ENCODE results near the gene AP1S3.

GRCh38 chr2:223880796-223881195 is 43.4 kb upstream of the AP1S3 start:
- TF ChIP-seq, protein P1, sequence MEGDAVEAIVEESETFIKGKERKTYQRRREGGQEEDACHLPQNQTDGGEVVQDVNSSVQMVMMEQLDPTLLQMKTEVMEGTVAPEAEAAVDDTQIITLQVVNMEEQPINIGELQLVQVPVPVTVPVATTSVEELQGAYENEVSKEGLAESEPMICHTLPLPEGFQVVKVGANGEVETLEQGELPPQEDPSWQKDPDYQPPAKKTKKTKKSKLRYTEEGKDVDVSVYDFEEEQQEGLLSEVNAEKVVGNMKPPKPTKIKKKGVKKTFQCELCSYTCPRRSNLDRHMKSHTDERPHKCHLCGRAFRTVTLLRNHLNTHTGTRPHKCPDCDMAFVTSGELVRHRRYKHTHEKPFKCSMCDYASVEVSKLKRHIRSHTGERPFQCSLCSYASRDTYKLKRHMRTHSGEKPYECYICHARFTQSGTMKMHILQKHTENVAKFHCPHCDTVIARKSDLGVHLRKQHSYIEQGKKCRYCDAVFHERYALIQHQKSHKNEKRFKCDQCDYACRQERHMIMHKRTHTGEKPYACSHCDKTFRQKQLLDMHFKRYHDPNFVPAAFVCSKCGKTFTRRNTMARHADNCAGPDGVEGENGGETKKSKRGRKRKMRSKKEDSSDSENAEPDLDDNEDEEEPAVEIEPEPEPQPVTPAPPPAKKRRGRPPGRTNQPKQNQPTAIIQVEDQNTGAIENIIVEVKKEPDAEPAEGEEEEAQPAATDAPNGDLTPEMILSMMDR (IDR thresholded peaks at IDR 0.05) = no peak
- TF ChIP-seq POLR2A (IDR thresholded peaks at IDR 0.05) (no peak), POLR2AphosphoS5 (IDR thresholded peaks at IDR 0.05) (no peak), EP300 (IDR thresholded peaks at IDR 0.05) (no peak)
